Trophoblast cell (in vitro differentiated cells and primary cell): ENCODE measurements around the gene GTF2IRD1.

Source experiments
- DNase-seq, 2 donors: peaks; one replicate each; pipeline ENCODE4 v3.0.0-alpha.2; 2016
- H2AFZ ChIP-seq: 2 replicates; pipeline ENCODE4 v1.6.1; 2013; ENCODE audit warnings: low read length, moderate library complexity, mild to moderate bottlenecking; ENCODE audit not compliant: insufficient read depth, poor library complexity
- H2AK5ac ChIP-seq: 2 replicates; pipeline ENCODE4 v1.6.1; 2013; ENCODE audit warnings: mild to moderate bottlenecking, low read length
- H2BK120ac ChIP-seq: 2 replicates; pipeline ENCODE4 v1.6.1; 2013; ENCODE audit warnings: low read length, mild to moderate bottlenecking, moderate library complexity; ENCODE audit not compliant: insufficient read depth, poor library complexity
- H2BK12ac ChIP-seq: 2 replicates; pipeline ENCODE4 v1.6.1; 2013; ENCODE audit warnings: mild to moderate bottlenecking, low read length, moderate library complexity
- H2BK5ac ChIP-seq: 2 replicates; pipeline ENCODE4 v1.6.1; 2013; ENCODE audit warnings: low read length, low read depth, moderate library complexity, mild to moderate bottlenecking; ENCODE audit not compliant: poor library complexity
- H3K14ac ChIP-seq: 2 replicates; pipeline ENCODE4 v1.6.1; 2013; ENCODE audit warnings: mild to moderate bottlenecking, low read length
- H3K18ac ChIP-seq: 2 replicates; pipeline ENCODE4 v1.6.1; 2013; ENCODE audit warnings: mild to moderate bottlenecking, low read length
- H3K23ac ChIP-seq: 2 replicates; pipeline ENCODE4 v1.6.1; 2013; ENCODE audit warnings: low read length
- H3K27ac ChIP-seq: 2 replicates; pipeline ENCODE4 v1.5.1; 2013; ENCODE audit warnings: low read depth, mild to moderate bottlenecking, inconsistent platforms, low read length, moderate library complexity
- H3K27me3 ChIP-seq: 2 replicates; pipeline ENCODE4 v1.6.1; 2013; ENCODE audit warnings: inconsistent platforms, mild to moderate bottlenecking, low read length, moderate library complexity; ENCODE audit not compliant: insufficient read depth
- H3K36me3 ChIP-seq, 2 experiments: 1 replicate in 1 of 2; 2 replicates in 1 of 2; pipeline ENCODE4 v1.6.1; 2013; ENCODE audit warnings: low read length in 2 of 2, mild to moderate bottlenecking in 2 of 2, moderate library complexity in 1 of 2; ENCODE audit not compliant: insufficient read depth in 2 of 2, control insufficient read depth in 1 of 2
- H3K4ac ChIP-seq: 2 replicates; pipeline ENCODE4 v1.6.1; 2013; ENCODE audit warnings: low read depth, mild to moderate bottlenecking, low read length, moderate library complexity
- H3K4me1 ChIP-seq, 2 experiments: 1 replicate in 1 of 2; 2 replicates in 1 of 2; pipeline ENCODE4 v1.6.1; 2013; ENCODE audit warnings: low read length in 2 of 2, mild to moderate bottlenecking in 2 of 2, moderate library complexity in 1 of 2; ENCODE audit not compliant: insufficient read depth in 2 of 2, control insufficient read depth in 1 of 2
- H3K4me2 ChIP-seq: 2 replicates; pipeline ENCODE4 v1.6.1; 2013; ENCODE audit warnings: inconsistent platforms, mild to moderate bottlenecking, low read length, moderate library complexity
- H3K4me3 ChIP-seq: 2 replicates; pipeline ENCODE4 v1.5.1; 2013; ENCODE audit warnings: mild to moderate bottlenecking, low read depth, low read length, inconsistent platforms
- H3K79me1 ChIP-seq: one replicate; pipeline ENCODE4 v1.6.1; 2013; ENCODE audit warnings: low read length
- H3K79me2 ChIP-seq: 2 replicates; pipeline ENCODE4 v1.6.1; 2013; ENCODE audit warnings: low read length, mild to moderate bottlenecking; ENCODE audit not compliant: control insufficient read depth, insufficient read depth, poor library complexity
- H3K9ac ChIP-seq: 2 replicates; pipeline ENCODE4 v1.6.1; 2013; ENCODE audit warnings: mild to moderate bottlenecking, low read length
- H3K9me3 ChIP-seq: 2 replicates; pipeline ENCODE4 v1.6.1; 2013; ENCODE audit warnings: low read depth, mild to moderate bottlenecking, control low read depth, inconsistent platforms, low read length; ENCODE audit not compliant: insufficient read depth
- H4K12ac ChIP-seq: 2 replicates; pipeline ENCODE4 v1.6.1; 2013; ENCODE audit warnings: low read depth, mild to moderate bottlenecking, low read length, moderate library complexity
- H4K8ac ChIP-seq: 2 replicates; pipeline ENCODE4 v1.6.1; 2013; ENCODE audit warnings: low read depth, mild to moderate bottlenecking, low read length, moderate library complexity
- H4K91ac ChIP-seq: one replicate; pipeline ENCODE4 v1.6.1; 2013; ENCODE audit warnings: low read depth, mild to moderate bottlenecking, low read length, moderate library complexity
- WGBS: extraction: QIAGEN DNeasy Blood & Tissue Kit; methylation state at CpG from one replicate; pipeline ENCODE4 v1.1.7; 2013; ENCODE audit warnings: missing lambda C conversion rate; ENCODE audit not compliant: insufficient read length, insufficient coverage; ENCODE audit errors: extremely low coverage; 5-methylcytosine and 5-hydroxymethylcytosine counted together

Gene GTF2IRD1

GRCh38 chr7:74615933-74616780, 162.5 kb downstream of the GTF2IRD1 start:
- no peak overlapping the region for H3K14ac ChIP-seq
- H2AK5ac ChIP-seq: no peak overlapping the region
- no peaks in the 10 kb centered on the region for H3K36me3 ChIP-seq
- WGBS: no CpG with 5 or more reads among the region's 13 CpGs
- no peak overlapping the region for H2BK5ac ChIP-seq
- no peak overlapping the region for H4K91ac ChIP-seq
- H3K79me1 ChIP-seq: no peaks in the 10 kb centered on the region
- no peak overlapping the region for H3K4me2 ChIP-seq
- H3K9me3 ChIP-seq: no peaks in the 10 kb centered on the region
- no peak overlapping the region for H3K18ac ChIP-seq
- no peak overlapping the region for H4K8ac ChIP-seq
- no peak overlapping the region for H3K4ac ChIP-seq
- no peak overlapping the region for H3K27ac ChIP-seq
- no peak overlapping the region for H2AFZ ChIP-seq
- H3K4me3 ChIP-seq: no peak overlapping the region
- H4K12ac ChIP-seq: no peak overlapping the region
- no peak overlapping the region for H2BK12ac ChIP-seq
- peaks cover 5 to 6% of the 10 kb centered on the region in 2 experiments for H3K4me1 ChIP-seq
- no peak overlapping the region for H3K23ac ChIP-seq
- H2BK120ac ChIP-seq: no peak overlapping the region
- no peaks in the 10 kb centered on the region for H3K27me3 ChIP-seq
- no peak for DNase-seq
- no peak overlapping the region for H3K9ac ChIP-seq
- H3K79me2 ChIP-seq: no peaks in the 10 kb centered on the region

GRCh38 chr7:74617180-74617744, 163.6 kb downstream of the GTF2IRD1 start:
- Histone ChIP-seq H3K36me3 (no peaks in the 10 kb centered on the region), H2AK5ac (no peak overlapping the region), H3K9ac (no peak overlapping the region), H2BK120ac (no peak overlapping the region), H3K79me2 (no peaks in the 10 kb centered on the region), H3K4me3 (no peak overlapping the region), H4K91ac (peak overlapping the region; percentile 38), H3K4ac (no peak overlapping the region), H2BK5ac (no peak overlapping the region), H3K27me3 (no peaks in the 10 kb centered on the region), H3K4me1 (peaks cover 5 to 6% of the 10 kb centered on the region in 2 experiments), H3K27ac (no peak overlapping the region), H3K18ac (no peak overlapping the region), H2BK12ac (no peak overlapping the region), H2AFZ (no peak overlapping the region), H3K79me1 (no peaks in the 10 kb centered on the region), H4K12ac (no peak overlapping the region), H3K9me3 (no peaks in the 10 kb centered on the region), H4K8ac (no peak overlapping the region), H3K4me2 (no peak overlapping the region), H3K23ac (no peak overlapping the region), H3K14ac (no peak overlapping the region)
- DNase-seq: no peak
- WGBS: no CpG with 5 or more reads among the region's 9 CpGs

- Histone ChIP-seq H3K79me1 (no peaks in the 10 kb centered on the region), H4K12ac (no peak overlapping the region), H3K18ac (no peak overlapping the region), H3K4ac (no peak overlapping the region), H3K27ac (no peak overlapping the region), H3K4me1 (peaks cover 5 to 6% of the 10 kb centered on the region in 2 experiments), H2AFZ (no peak overlapping the region), H2BK5ac (no peak overlapping the region), H3K23ac (no peak overlapping the region), H3K79me2 (no peaks in the 10 kb centered on the region), H3K27me3 (no peaks in the 10 kb centered on the region), H2BK120ac (no peak overlapping the region), H4K8ac (no peak overlapping the region), H4K91ac (no peak overlapping the region), H3K9me3 (no peaks in the 10 kb centered on the region), H3K14ac (no peak overlapping the region), H2AK5ac (no peak overlapping the region), H3K4me3 (no peak overlapping the region), H3K36me3 (no peaks in the 10 kb centered on the region), H2BK12ac (no peak overlapping the region), H3K9ac (no peak overlapping the region), H3K4me2 (no peak overlapping the region)
- WGBS: no CpG with 5 or more reads among the region's 14 CpGs
- no peak for DNase-seq
Measured at GRCh38 chr7:74619235-74619860, 165.6 kb downstream of the GTF2IRD1 start.

- WGBS: no CpG with 5 or more reads among the region's 5 CpGs
- Histone ChIP-seq H3K18ac (no peak overlapping the region), H3K4me2 (no peak overlapping the region), H3K36me3 (no peaks in the 10 kb centered on the region), H3K27ac (no peak overlapping the region), H2BK5ac (no peak overlapping the region), H2BK12ac (no peak overlapping the region), H2AK5ac (no peak overlapping the region), H3K79me1 (no peaks in the 10 kb centered on the region), H3K9me3 (peaks cover 2% of the 10 kb centered on the region), H3K4ac (no peak overlapping the region), H2BK120ac (no peak overlapping the region), H3K27me3 (no peaks in the 10 kb centered on the region), H3K9ac (no peak overlapping the region), H3K4me3 (no peak overlapping the region), H4K12ac (no peak overlapping the region), H3K14ac (no peak overlapping the region), H3K79me2 (no peaks in the 10 kb centered on the region), H4K91ac (no peak overlapping the region), H3K4me1 (peaks cover 1 to 2% of the 10 kb centered on the region in 2 experiments), H2AFZ (no peak overlapping the region), H3K23ac (no peak overlapping the region), H4K8ac (no peak overlapping the region)
- no peak for DNase-seq
Measured at GRCh38 chr7:74622228-74622749, 168.6 kb downstream of the GTF2IRD1 start.
